Lung (tissue), 12 donors: ENCODE data around the gene EFNA5. TPM values are rescaled to one million over a fixed set of nuclear protein-coding genes. Genes with fewer than 3 reads are reported as not detected.

Experiments
- ATAC-seq: fragments of 200-7000 bp; cut with Tn5 transposase; one replicate; pipeline ENCODE4 v1.9.1; 2020; ENCODE audit warnings: moderate number of reproducible peaks; ENCODE audit not compliant: insufficient read depth, low FRiP score
- DNase-seq, 3 donors: peaks; one replicate each; pipeline ENCODE4 v3.0.0-alpha.2; 2013 to 2017
- H3K27ac ChIP-seq, 2 donors: one replicate each; pipeline ENCODE4 v1.5.1; 2013; ENCODE audit warnings: mild to moderate bottlenecking in 2 of 2, moderate library complexity in 2 of 2, control low read depth in 1 of 2, inconsistent platforms in 1 of 2, low read depth in 1 of 2, low read length in 1 of 2
- H3K27me3 ChIP-seq, 3 donors: one replicate each; pipeline ENCODE4 v1.5.1; 2013; ENCODE audit warnings: low read length in 2 of 3; ENCODE audit not compliant: control insufficient read depth in 3 of 3, insufficient read depth in 3 of 3
- H3K36me3 ChIP-seq, 4 donors: one replicate each; pipeline ENCODE4 v1.5.1; 2013; ENCODE audit warnings: low read length in 4 of 4, mild to moderate bottlenecking in 1 of 4, moderate library complexity in 1 of 4; ENCODE audit not compliant: control insufficient read depth in 4 of 4, insufficient read depth in 4 of 4
- H3K4me1 ChIP-seq, 5 donors: one replicate each; pipeline ENCODE4 v1.5.1; 2013; ENCODE audit warnings: low read length in 5 of 5, mild to moderate bottlenecking in 2 of 5, moderate library complexity in 1 of 5; ENCODE audit not compliant: control insufficient read depth in 5 of 5, insufficient read depth in 5 of 5
- H3K4me3 ChIP-seq: one replicate; pipeline ENCODE4 v1.5.1; 2013; ENCODE audit warnings: mild to moderate bottlenecking, control low read depth, moderate library complexity
- H3K9ac ChIP-seq, 2 donors: one replicate each; pipeline ENCODE4 v1.5.1; 2013; ENCODE audit warnings: low read length in 2 of 2, control low read depth in 1 of 2; ENCODE audit not compliant: insufficient read depth in 1 of 2
- H3K9me3 ChIP-seq, 4 donors: one replicate each; pipeline ENCODE4 v1.5.1; 2013; ENCODE audit warnings: low read length in 3 of 4, mild to moderate bottlenecking in 1 of 4, moderate library complexity in 1 of 4; ENCODE audit not compliant: control insufficient read depth in 4 of 4, insufficient read depth in 3 of 4
- CTCF ChIP-seq: IDR thresholded peaks from 2 replicates; pipeline ENCODE4 v1.5.1; 2012; ENCODE audit warnings: mild to moderate bottlenecking; ENCODE audit errors: control extremely low read depth, extremely low read depth
- WGBS, 2 donors: extraction: QIAGEN DNeasy Blood & Tissue Kit; methylation state at CpG; one replicate each; pipeline ENCODE4 v1.1.7; 2013; 5-methylcytosine and 5-hydroxymethylcytosine counted together
- polyA plus RNA-seq, 2 donors: library from polyadenylated mRNA; stranded (reverse); fragments of 200-250 nt; gene quantifications; one replicate each; pipeline ENCODE4 v1.2.1, GENCODE V29; 2013
- total RNA-seq, 2 donors: library from RNA; depleted of rRNA in 1 of 2; stranded (reverse); fragments of >200 nt in 1 of 2; gene quantifications; one replicate each; pipeline ENCODE4 v1.2.1, GENCODE V29; 2014 to 2021
- donor health status: control.
- donor health status: control.
- donor health status: Bipolar disorder and iron deficiency.
- donor health status: healthy.
- donor health status: DM: yes; HTN: yes; CAD: no.

Gene EFNA5
- total and polyA plus RNA-seq, 4 donors: 2.1 to 18.4 (median 7.8) TPM

GRCh38 chr5:107396351-107396690, 274.4 kb downstream of the EFNA5 start:
- TF ChIP-seq CTCF: no peak
- Histone ChIP-seq H3K4me3 (no peak overlapping the region), H3K27ac (no peak overlapping the region), H3K9ac (no peak overlapping the region), H3K9me3 (no peaks in the 10 kb centered on the region), H3K36me3 (no peaks in the 10 kb centered on the region), H3K4me1 (peaks cover 0 to 4% (median 0%) of the 10 kb centered on the region in 5 donors), H3K27me3 (no peaks in the 10 kb centered on the region)
- ATAC-seq: no peak
- WGBS, 2 donors: 91 to 97% methylated on average over 1 of the region's 1 CpG
- no peak for DNase-seq

GRCh38 chr5:107395632-107396350, 274.9 kb downstream of the EFNA5 start:
- WGBS, 2 donors: 79 to 87% methylated on average over 5 of the region's 5 CpGs
- Histone ChIP-seq H3K9me3 (no peaks in the 10 kb centered on the region), H3K36me3 (no peaks in the 10 kb centered on the region), H3K4me3 (no peak overlapping the region), H3K27ac (no peak overlapping the region), H3K4me1 (peaks cover 0 to 4% (median 0%) of the 10 kb centered on the region in 5 donors), H3K9ac (no peak overlapping the region), H3K27me3 (no peaks in the 10 kb centered on the region)
- TF ChIP-seq CTCF: no peak
- ATAC-seq: no peak
- DNase-seq: no peak

GRCh38 chr5:107393851-107394250, 276.9 kb downstream of the EFNA5 start:
- DNase-seq: no peak
- H3K36me3 ChIP-seq: no peaks in the 10 kb centered on the region
- TF ChIP-seq CTCF: no peak
- H3K27ac ChIP-seq: no peak overlapping the region
- H3K9ac ChIP-seq: no peak overlapping the region
- H3K27me3 ChIP-seq: no peaks in the 10 kb centered on the region
- 86 to 94% methylated on average over 2 of the region's 2 CpGs for WGBS, 2 donors
- peaks cover 0 to 9% (median 6%) of the 10 kb centered on the region in 5 donors for H3K4me1 ChIP-seq
- H3K4me3 ChIP-seq: no peak overlapping the region
- no peak for ATAC-seq
- H3K9me3 ChIP-seq: no peaks in the 10 kb centered on the region

GRCh38 chr5:107391787-107392186, 278.9 kb downstream of the EFNA5 start:
- H3K9ac ChIP-seq: no peak overlapping the region
- no peak for ATAC-seq
- no peak overlapping the region for H3K27ac ChIP-seq
- peaks cover 0 to 26% (median 18%) of the 10 kb centered on the region in 5 donors for H3K4me1 ChIP-seq
- H3K4me3 ChIP-seq: no peak overlapping the region
- H3K27me3 ChIP-seq: no peaks in the 10 kb centered on the region
- no peaks in the 10 kb centered on the region for H3K9me3 ChIP-seq
- H3K36me3 ChIP-seq: no peaks in the 10 kb centered on the region
- whole genome bisulfite sequencing, 2 donors: 94 to 97% methylated on average over 5 of the region's 5 CpGs
- no peak for TF ChIP-seq CTCF
- DNase-seq: no peak
